Measurements from ENCODE around the gene ZNF574. TPM values are rescaled to one million over a fixed set of nuclear protein-coding genes. Genes with fewer than 3 reads are reported as not detected.

ZNF574 gene
- total RNA-seq, 2 experiments from 2014 or later: 14.7 to 18.3 TPM

GRCh38 chr19:42102877-42103276 lies 26.9 kb downstream of the ZNF574 start:
- no peaks in the 10 kb centered on the region for H3K9me3 Mint-ChIP-seq (ENCODE audit: low read depth)
- CTCF ChIA-PET: interaction anchor here (1.0 to 2.5 kb wide), 4 partner anchors 12 to 96 kb away, joined by 3 to 9 read pairs (median 4); no protein-coding TSS in a partner anchor
- H3K27ac Mint-ChIP-seq: no peak overlapping the region
- H3K36me3 Mint-ChIP-seq: no peaks in the 10 kb centered on the region
- H3K4me1 Mint-ChIP-seq: peaks cover 7% of the 10 kb centered on the region
- DNase-seq: no peak
- ATAC-seq: no peak
- no peak overlapping the region for H3K4me3 Mint-ChIP-seq
- no peaks in the 10 kb centered on the region for H3K27me3 Mint-ChIP-seq

- CTCF ChIA-PET: interaction anchor here (0.7 to 2.5 kb wide), 4 partner anchors 9 to 345 kb away, joined by 3 to 9 read pairs (median 4); no protein-coding TSS in a partner anchor
- H3K4me1 Mint-ChIP-seq: peaks cover 12% of the 10 kb centered on the region
- H3K4me3 Mint-ChIP-seq: no peak overlapping the region
- H3K9me3 Mint-ChIP-seq (ENCODE audit: low read depth): no peaks in the 10 kb centered on the region
- no peaks in the 10 kb centered on the region for H3K36me3 Mint-ChIP-seq
- ATAC-seq (no peak), DNase-seq (no peak)
- H3K27ac Mint-ChIP-seq: no peak overlapping the region
- no peaks in the 10 kb centered on the region for H3K27me3 Mint-ChIP-seq
These were observed 29.4 kb downstream of the ZNF574 start for GRCh38 chr19:42105368-42105767.

- H3K27me3 Mint-ChIP-seq: no peaks in the 10 kb centered on the region
These were observed 32.8 kb downstream of the ZNF574 start for GRCh38 chr19:42108527-42109389.

GRCh38 chr19:42109896-42110295 lies 33.9 kb downstream of the ZNF574 start:
- ATAC-seq: no peak
- Mint-ChIP-seq H3K4me1 (peaks cover 33% of the 10 kb centered on the region), H3K27ac (no peak overlapping the region), H3K27me3 (no peaks in the 10 kb centered on the region), H3K36me3 (no peaks in the 10 kb centered on the region), H3K9me3 (ENCODE audit: low read depth) (no peaks in the 10 kb centered on the region), H3K4me3 (no peak overlapping the region)
- CTCF ChIA-PET: interaction anchor here (0.7 to 5.7 kb wide), 17 partner anchors 10 to 331 kb away, joined by 3 to 93 read pairs (median 9); partner anchors contain the start of genes POU2F2 and TMEM145
- no peak for DNase-seq

More at GRCh38 chr19:42108527-42109389, 32.8 kb downstream of the ZNF574 start:
- Mint-ChIP-seq H3K4me1 (peaks cover 28% of the 10 kb centered on the region), H3K4me3 (no peak overlapping the region), H3K27ac (peak overlapping the region; percentile 38), H3K36me3 (no peaks in the 10 kb centered on the region), H3K9me3 (ENCODE audit: low read depth) (no peaks in the 10 kb centered on the region)
- DNase-seq: peak; percentile 93
- peak; percentile 96 for ATAC-seq
- CTCF ChIA-PET: interaction anchor here (0.6 to 5.7 kb wide), 48 partner anchors 9 to 314 kb away, joined by 3 to 93 read pairs (median 6); partner anchors contain the start of genes GSK3A, PAFAH1B3, POU2F2 and PRR19

- ATAC-seq: no peak
- Mint-ChIP-seq H3K27ac (no peak overlapping the region), H3K36me3 (no peaks in the 10 kb centered on the region), H3K4me1 (peaks cover 27% of the 10 kb centered on the region), H3K27me3 (no peaks in the 10 kb centered on the region), H3K4me3 (no peak overlapping the region), H3K9me3 (ENCODE audit: low read depth) (no peaks in the 10 kb centered on the region)
- no peak for DNase-seq
- CTCF ChIA-PET: interaction anchor here (0.9 to 5.7 kb wide), 11 partner anchors 11 to 328 kb away, joined by 3 to 93 read pairs (median 4); partner anchors contain the start of genes DEDD2, GSK3A and POU2F2
These were observed 34.7 kb downstream of the ZNF574 start for GRCh38 chr19:42110658-42111057.

GRCh38 chr19:42111384-42111783 lies 35.4 kb downstream of the ZNF574 start:
- Mint-ChIP-seq H3K27me3 (no peaks in the 10 kb centered on the region), H3K9me3 (ENCODE audit: low read depth) (no peaks in the 10 kb centered on the region), H3K27ac (peak overlapping the region; percentile 41), H3K4me1 (peaks cover 26% of the 10 kb centered on the region), H3K4me3 (no peak overlapping the region), H3K36me3 (peaks cover 3% of the 10 kb centered on the region)
- CTCF ChIA-PET: interaction anchor here (0.9 to 5.7 kb wide), 10 partner anchors 11 to 327 kb away, joined by 3 to 93 read pairs (median 4); partner anchors contain the start of genes DEDD2, GSK3A and POU2F2
- DNase-seq: no peak
- ATAC-seq: no peak

- CTCF ChIA-PET: interaction anchor here (1.0 to 5.7 kb wide), 7 partner anchors 10 to 312 kb away, joined by 3 to 93 read pairs (median 13); partner anchors contain the start of gene POU2F2
- Mint-ChIP-seq H3K9me3 (ENCODE audit: low read depth) (no peaks in the 10 kb centered on the region), H3K4me3 (no peak overlapping the region), H3K27me3 (no peaks in the 10 kb centered on the region), H3K4me1 (peaks cover 26% of the 10 kb centered on the region), H3K27ac (peak overlapping the region; percentile 41), H3K36me3 (peaks cover 3% of the 10 kb centered on the region)
- DNase-seq (no peak), ATAC-seq (no peak)
These were observed 35.8 kb downstream of the ZNF574 start for GRCh38 chr19:42111811-42112210.

GRCh38 chr19:42113641-42114348 lies 37.8 kb downstream of the ZNF574 start:
- H3K9me3 Mint-ChIP-seq (ENCODE audit: low read depth): no peaks in the 10 kb centered on the region
- no peak for DNase-seq
- no peak overlapping the region for H3K4me3 Mint-ChIP-seq
- no peaks in the 10 kb centered on the region for H3K27me3 Mint-ChIP-seq
- no peak overlapping the region for H3K27ac Mint-ChIP-seq
- no peak for ATAC-seq
- H3K36me3 Mint-ChIP-seq: peaks cover 3% of the 10 kb centered on the region
- peaks cover 22% of the 10 kb centered on the region for H3K4me1 Mint-ChIP-seq
- CTCF ChIA-PET: interaction anchor here (0.6 to 2.8 kb wide), 12 partner anchors 8 to 319 kb away, joined by 3 to 13 read pairs (median 4); partner anchors contain the start of gene POU2F2

GRCh38 chr19:42114412-42114811 lies 38.4 kb downstream of the ZNF574 start:
- H3K9me3 Mint-ChIP-seq (ENCODE audit: low read depth): no peaks in the 10 kb centered on the region
- peaks cover 3% of the 10 kb centered on the region for H3K36me3 Mint-ChIP-seq
- H3K27ac Mint-ChIP-seq: no peak overlapping the region
- CTCF ChIA-PET: interaction anchor here (1.0 to 2.8 kb wide), 11 partner anchors 10 to 319 kb away, joined by 3 to 13 read pairs (median 4); partner anchors contain the start of gene POU2F2
- peaks cover 22% of the 10 kb centered on the region for H3K4me1 Mint-ChIP-seq
- no peak for DNase-seq
- no peaks in the 10 kb centered on the region for H3K27me3 Mint-ChIP-seq
- ATAC-seq: no peak
- no peak overlapping the region for H3K4me3 Mint-ChIP-seq

GRCh38 chr19:42115219-42115618 lies 39.3 kb downstream of the ZNF574 start:
- Mint-ChIP-seq H3K27me3 (no peaks in the 10 kb centered on the region), H3K27ac (no peak overlapping the region), H3K36me3 (peaks cover 3% of the 10 kb centered on the region), H3K4me3 (no peak overlapping the region), H3K4me1 (peaks cover 22% of the 10 kb centered on the region), H3K9me3 (ENCODE audit: low read depth) (no peaks in the 10 kb centered on the region)
- CTCF ChIA-PET: interaction anchor here (0.9 to 2.8 kb wide), 10 partner anchors 9 to 414 kb away, joined by 3 to 9 read pairs (median 4); partner anchors contain the start of gene POU2F2
- no peak for DNase-seq
- ATAC-seq: no peak

GRCh38 chr19:42115705-42116104 lies 39.7 kb downstream of the ZNF574 start:
- DNase-seq (no peak), ATAC-seq (no peak)
- Mint-ChIP-seq H3K36me3 (peaks cover 3% of the 10 kb centered on the region), H3K27ac (no peak overlapping the region), H3K4me1 (peaks cover 23% of the 10 kb centered on the region), H3K4me3 (no peak overlapping the region), H3K27me3 (no peaks in the 10 kb centered on the region), H3K9me3 (ENCODE audit: low read depth) (no peaks in the 10 kb centered on the region)
- CTCF ChIA-PET: interaction anchor here (0.9 to 2.8 kb wide), 11 partner anchors 10 to 413 kb away, joined by 3 to 9 read pairs (median 3); partner anchors contain the start of gene POU2F2

GRCh38 chr19:42116308-42117075 lies 40.5 kb downstream of the ZNF574 start:
- H3K36me3 Mint-ChIP-seq: peaks cover 3% of the 10 kb centered on the region
- no peaks in the 10 kb centered on the region for H3K27me3 Mint-ChIP-seq
- no peak overlapping the region for H3K4me3 Mint-ChIP-seq
- ATAC-seq (no peak), DNase-seq (no peak)
- CTCF ChIA-PET: interaction anchor here (1.0 to 2.6 kb wide), 5 partner anchors 9 to 67 kb away, joined by 3 to 9 read pairs (median 3); partner anchors contain the start of gene POU2F2
- peaks cover 30% of the 10 kb centered on the region for H3K4me1 Mint-ChIP-seq
- no peaks in the 10 kb centered on the region for H3K9me3 Mint-ChIP-seq (ENCODE audit: low read depth)
- H3K27ac Mint-ChIP-seq: no peak overlapping the region

All from activated CD8-positive, alpha-beta memory T cell treated with anti-CD3 and anti-CD28 coated beads, Interleukin-2, amount 10 ng/mL, durations not matched to agents 7 days and 5 days (primary cell).